Gastroesophageal sphincter (tissue), 4 donors: Measurements from ENCODE around the gene ARHGEF4. TPM values are rescaled to one million over a fixed set of nuclear protein-coding genes. Genes with fewer than 3 reads are reported as not detected.

ENCODE experiments used
- ATAC-seq: fragments of 150-250 bp; one replicate; pipeline ENCODE4 v1.9.1; 2016; ENCODE audit warnings: mild to moderate bottlenecking, moderate library complexity
- H3K27ac ChIP-seq, 4 donors: fragments of 200-600 bp; sonication (generic) in 3 of 4; 1 replicate in 3 of 4; 2 replicates in 1 of 4; pipeline ENCODE4 v1.5.1; 2016 to 2019
- H3K27me3 ChIP-seq: fragments of 200-600 bp; sonication (generic); one replicate; pipeline ENCODE4 v1.5.1; 2019
- H3K36me3 ChIP-seq, 2 donors: fragments of 200-600 bp; sonication (generic); one replicate each; pipeline ENCODE4 v1.5.1; 2019; ENCODE audit warnings: control low read depth in 1 of 2
- H3K4me1 ChIP-seq, 3 donors: fragments of 200-600 bp; sonication (generic); 1 replicate in 2 of 3; 2 replicates in 1 of 3; pipeline ENCODE4 v1.5.1; 2016 to 2019; ENCODE audit warnings: control low read depth in 2 of 3
- H3K4me3 ChIP-seq, 2 donors: fragments of 200-600 bp; sonication (generic); one replicate each; pipeline ENCODE4 v1.5.1; 2019; ENCODE audit warnings: mild to moderate bottlenecking in 1 of 2, moderate library complexity in 1 of 2
- H3K9me3 ChIP-seq, 3 donors: fragments of 200-600 bp; sonication (generic); one replicate each; pipeline ENCODE4 v1.5.1; 2017 to 2019; ENCODE audit warnings: control low read depth in 2 of 3
- CTCF ChIP-seq, 4 experiments: fragments of 200-600 bp in 2 of 4; fragments of 450-650 bp in 2 of 4; sonication (generic) in 1 of 4; IDR thresholded peaks; one replicate each; pipeline ENCODE4 v1.5.1; 2017 to 2019; ENCODE audit warnings: antibody characterized with exemption in 4 of 4, mild to moderate bottlenecking in 2 of 4, moderate library complexity in 2 of 4
- EP300 ChIP-seq: sonication (generic); formaldehyde crosslinking; IDR thresholded peaks from one replicate; pipeline ENCODE4 v1.6.1; 2017; ENCODE audit warnings: antibody characterized with exemption, mild to moderate bottlenecking
- POLR2A ChIP-seq, 2 donors: fragments of 450-650 bp; IDR thresholded peaks; one replicate each; pipeline ENCODE4 v1.6.1; 2017; ENCODE audit warnings: antibody characterized with exemption in 2 of 2, mild to moderate bottlenecking in 2 of 2, moderate library complexity in 1 of 2
- POLR2AphosphoS5 ChIP-seq: sonication (generic); formaldehyde crosslinking; IDR thresholded peaks from one replicate; pipeline ENCODE4 v1.6.1; 2017; ENCODE audit warnings: antibody characterized with exemption
- WGBS, 2 donors: methylation state at CpG; one replicate each; pipeline ENCODE4 v1.1.5; 2018; ENCODE audit warnings: low coverage in 1 of 2; 5-methylcytosine and 5-hydroxymethylcytosine counted together
- total RNA-seq, 4 donors: library from RNA; depleted of rRNA; stranded (reverse); fragments of >200 nt; gene quantifications; one replicate each; pipeline ENCODE4 v1.1.0, GENCODE V29; 2016

Gene ARHGEF4
- total RNA-seq, 4 donors from 2014 or later = 15.9 to 59.5 (median 21.8) TPM

GRCh38 chr2:131046028-131046917, 209.6 kb downstream of the ARHGEF4 start:
- Histone ChIP-seq H3K27me3 (no peaks in the 10 kb centered on the region), H3K9me3 (no peaks in the 10 kb centered on the region), H3K4me3 (no peak overlapping the region), H3K36me3 (peaks cover 0 to 96% of the 10 kb centered on the region in 2 donors), H3K4me1 (no peaks in the 10 kb centered on the region), H3K27ac (no peak overlapping the region)
- no peak for TF ChIP-seq CTCF (IDR thresholded peaks at IDR 0.05)
- TF ChIP-seq POLR2AphosphoS5 = no peak
- no peak for TF ChIP-seq EP300
- TF ChIP-seq POLR2A (IDR thresholded peaks at IDR 0.05) = no peak
- 82 to 83% methylated on average over 8 to 10 of the region's 32 CpGs for WGBS, 2 donors
- no peak for ATAC-seq

- ATAC-seq = no peak
- peaks cover 0 to 96% of the 10 kb centered on the region in 2 donors for H3K36me3 ChIP-seq
- H3K4me3 ChIP-seq = no peak overlapping the region
- H3K27ac ChIP-seq = no peak overlapping the region
- no peaks in the 10 kb centered on the region for H3K9me3 ChIP-seq
- WGBS, 2 donors = 93 to 100% methylated on average over 1 to 4 of the region's 18 CpGs
- TF ChIP-seq POLR2A (IDR thresholded peaks at IDR 0.05) (no peak), EP300 (no peak), POLR2AphosphoS5 (no peak), CTCF (IDR thresholded peaks at IDR 0.05) (no peak)
- H3K27me3 ChIP-seq = no peaks in the 10 kb centered on the region
- H3K4me1 ChIP-seq = no peaks in the 10 kb centered on the region
These were observed 210.4 kb downstream of the ARHGEF4 start for GRCh38 chr2:131046918-131047652.

- H3K4me3 ChIP-seq = no peak overlapping the region
- WGBS, 2 donors = 46 to 79% methylated on average over 8 of the region's 11 CpGs
- H3K4me1 ChIP-seq = no peaks in the 10 kb centered on the region
- H3K36me3 ChIP-seq = peaks cover 0 to 100% of the 10 kb centered on the region in 2 donors
- no peak for TF ChIP-seq POLR2A (IDR thresholded peaks at IDR 0.05)
- TF ChIP-seq CTCF (IDR thresholded peaks at IDR 0.05) = no peak
- TF ChIP-seq POLR2AphosphoS5 = no peak
- TF ChIP-seq EP300 = no peak
- no peak overlapping the region for H3K27ac ChIP-seq
- no peaks in the 10 kb centered on the region for H3K9me3 ChIP-seq
- no peak for ATAC-seq
- H3K27me3 ChIP-seq = no peaks in the 10 kb centered on the region
These were observed 211.3 kb downstream of the ARHGEF4 start for GRCh38 chr2:131047920-131048560.

- H3K36me3 ChIP-seq = peaks cover 0 to 100% of the 10 kb centered on the region in 2 donors
- WGBS, 2 donors = 86 to 92% methylated on average over 2 to 5 of the region's 6 CpGs
- no peak for ATAC-seq
- H3K27ac ChIP-seq = no peak overlapping the region
- H3K9me3 ChIP-seq = no peaks in the 10 kb centered on the region
- TF ChIP-seq POLR2A (IDR thresholded peaks at IDR 0.05) = no peak
- no peak for TF ChIP-seq CTCF (IDR thresholded peaks at IDR 0.05)
- no peak for TF ChIP-seq EP300
- TF ChIP-seq POLR2AphosphoS5 = no peak
- no peak overlapping the region for H3K4me3 ChIP-seq
- no peaks in the 10 kb centered on the region for H3K27me3 ChIP-seq
- no peaks in the 10 kb centered on the region for H3K4me1 ChIP-seq
These were observed 211.9 kb downstream of the ARHGEF4 start for GRCh38 chr2:131048641-131049040.
